ENCODE results near the gene NCBP3.
"Not testable (repeated sequence)": the region's sequence is repeated elsewhere in the genome, so short reads cannot be mapped to it uniquely, and the experiment has no call there.

NCBP3 gene

DNA sequence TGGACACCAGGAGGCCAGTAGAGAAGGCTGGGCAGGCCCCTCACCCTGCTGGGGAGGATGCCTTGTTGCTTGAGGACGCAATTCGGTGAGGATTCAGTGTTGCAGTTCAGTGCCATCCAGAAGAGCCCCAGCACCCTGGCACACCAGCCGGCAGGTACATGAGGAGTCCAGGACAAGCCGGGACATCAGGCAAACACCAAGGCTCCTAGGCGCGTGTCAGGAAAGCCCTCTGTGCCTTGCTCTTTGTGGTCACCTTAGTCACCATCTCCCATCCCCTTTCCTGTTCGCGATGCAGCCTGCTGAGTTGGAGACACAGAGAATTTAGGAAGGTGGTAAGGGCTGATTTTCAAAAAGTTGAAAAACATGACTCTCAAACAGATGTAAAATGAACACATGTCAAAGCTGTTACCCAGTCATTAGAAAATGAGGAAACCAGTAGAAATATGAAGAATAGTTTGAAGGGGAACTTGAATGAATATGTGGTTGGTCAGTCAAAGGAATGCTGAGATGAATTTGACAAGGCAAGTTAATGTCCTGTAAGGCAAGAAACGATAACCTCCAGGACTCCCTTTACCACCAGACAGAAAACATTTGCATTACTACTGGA is 2.3 kb upstream of the NCBP3 start:
- DNase-seq (ENCODE audit: low read depth in 3 of 3) = no peak

DNA sequence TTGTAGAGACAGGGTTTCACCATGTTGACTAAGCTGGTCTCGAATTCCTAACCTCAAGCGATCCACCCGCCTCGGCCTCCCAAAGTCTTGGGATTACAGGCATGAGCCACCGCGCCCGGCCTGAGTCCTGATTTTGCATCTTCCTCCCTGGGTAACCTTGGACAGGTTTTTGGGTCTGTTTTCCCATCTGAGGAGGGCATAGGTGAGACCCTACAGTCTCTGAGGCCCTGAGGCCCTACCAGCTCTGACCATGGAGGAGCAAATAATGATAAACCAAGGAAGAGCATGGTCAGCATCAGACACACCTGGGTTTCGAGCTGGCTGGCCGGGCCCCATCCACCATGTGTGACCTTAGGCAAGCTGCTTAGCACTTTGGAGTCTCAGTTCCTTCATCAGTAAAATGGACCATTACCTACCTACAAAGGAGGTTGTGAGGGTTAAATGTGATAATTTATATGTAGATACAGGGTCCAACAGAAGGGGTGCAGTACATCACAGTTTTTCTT is 1.2 kb upstream of the NCBP3 start:
- DNase-seq (ENCODE audit: low read depth in 3 of 3) = no peak

- DNase-seq (ENCODE audit: low read depth in 3 of 3) = no peak
Measured at GRCh38 chr17:3846437-3847164, 555 bp upstream of the NCBP3 start.

DNA sequence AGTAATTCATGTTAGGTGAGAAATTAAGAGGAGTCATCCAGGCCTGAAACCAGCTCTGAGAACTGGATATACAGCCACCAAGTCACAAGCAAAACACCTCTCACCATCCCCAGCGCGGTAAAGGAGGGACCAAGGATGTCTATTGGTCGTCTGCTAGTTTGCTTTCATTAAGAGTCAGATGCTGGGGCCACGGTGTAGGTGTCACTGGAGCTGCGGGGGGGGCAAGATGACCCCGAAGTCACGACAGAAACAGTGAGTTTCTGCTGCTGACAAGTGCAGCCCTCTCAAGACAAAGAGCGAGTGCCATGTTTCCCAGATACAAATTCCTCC is 790 bp downstream of the NCBP3 start:
- peak; percentile 21 to 41 (median 41) for DNase-seq (ENCODE audit: low read depth in 3 of 3)

- DNase-seq (ENCODE audit: low read depth in 3 of 3) = not testable (repeated sequence)
Measured at GRCh38 chr17:3844556-3844955, 1.5 kb downstream of the NCBP3 start.

DNA sequence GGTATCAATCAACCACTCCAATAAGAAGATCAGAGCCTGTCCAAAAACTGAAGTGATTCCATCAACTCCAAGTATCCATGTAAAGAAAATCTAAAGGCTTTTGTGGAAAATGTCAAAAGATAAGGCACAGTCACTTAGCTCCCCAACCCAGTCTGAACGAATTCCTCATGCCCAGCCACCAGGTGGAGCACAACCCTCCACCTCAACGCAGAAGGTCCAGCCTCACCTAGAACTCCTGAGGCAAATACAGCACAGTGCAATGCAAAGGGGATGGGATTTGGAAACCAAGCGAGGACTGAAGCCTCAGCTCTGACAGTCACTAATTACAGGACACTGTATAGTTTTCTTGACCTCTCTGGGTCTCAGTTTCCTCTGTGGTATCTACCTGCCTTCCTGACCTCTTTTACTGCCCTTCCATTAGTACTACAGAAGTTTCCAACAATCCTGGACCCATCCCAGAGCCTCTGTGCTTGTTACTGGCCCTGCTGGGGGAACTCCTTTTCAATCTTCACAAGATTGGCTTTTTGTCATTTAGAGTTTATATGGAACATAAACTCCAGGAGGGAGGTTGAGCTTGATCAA is 2.0 kb downstream of the NCBP3 start:
- peak in 2 of 3 donors; percentile 16 to 51 for DNase-seq (ENCODE audit: low read depth in 3 of 3)

GRCh38 chr17:3838206-3838605 is 7.8 kb downstream of the NCBP3 start:
- no peak for DNase-seq (ENCODE audit: low read depth in 3 of 3)

- DNase-seq (ENCODE audit: low read depth in 3 of 3) = no peak
Measured at GRCh38 chr17:3836551-3836950, 9.5 kb downstream of the NCBP3 start.

DNA sequence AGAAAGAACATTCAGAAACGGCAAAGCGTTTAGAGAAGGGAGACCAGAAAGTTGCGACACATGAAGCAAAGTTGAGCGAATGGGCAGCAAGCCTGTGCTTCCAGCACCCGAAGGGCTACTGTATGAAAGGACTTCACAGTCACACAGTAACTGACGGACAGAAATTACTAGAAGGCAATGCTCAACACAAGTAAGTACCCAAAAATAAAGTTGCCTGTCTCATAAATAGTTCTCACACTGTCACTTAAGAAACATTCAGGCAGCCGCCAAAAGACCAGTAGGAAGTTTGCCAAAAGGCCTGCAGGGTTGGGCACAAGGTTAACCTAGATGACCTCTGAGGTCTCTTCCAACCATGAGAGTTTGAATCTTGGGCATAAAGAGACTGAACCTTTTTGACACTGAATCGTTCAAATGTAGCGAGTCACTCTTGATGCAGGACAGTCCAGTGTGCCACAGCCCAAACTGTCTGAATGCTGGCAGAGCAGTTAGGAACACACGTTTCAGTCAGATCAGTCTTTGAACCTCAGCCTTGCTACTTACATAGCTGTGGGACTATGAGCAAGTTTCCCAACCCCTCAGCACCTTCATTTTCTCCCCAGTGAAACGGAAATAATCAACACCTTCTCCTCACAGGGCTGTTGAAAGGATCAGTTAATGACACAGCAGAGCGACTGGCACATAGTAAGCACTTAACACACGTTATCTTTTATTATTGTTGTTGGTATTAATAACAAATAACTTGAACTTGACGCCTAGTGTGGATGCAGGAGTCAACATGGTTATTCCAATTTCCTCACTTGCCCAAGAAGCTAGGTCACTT is 10.4 kb downstream of the NCBP3 start:
- DNase-seq (ENCODE audit: low read depth in 3 of 3) = no peak

DNA sequence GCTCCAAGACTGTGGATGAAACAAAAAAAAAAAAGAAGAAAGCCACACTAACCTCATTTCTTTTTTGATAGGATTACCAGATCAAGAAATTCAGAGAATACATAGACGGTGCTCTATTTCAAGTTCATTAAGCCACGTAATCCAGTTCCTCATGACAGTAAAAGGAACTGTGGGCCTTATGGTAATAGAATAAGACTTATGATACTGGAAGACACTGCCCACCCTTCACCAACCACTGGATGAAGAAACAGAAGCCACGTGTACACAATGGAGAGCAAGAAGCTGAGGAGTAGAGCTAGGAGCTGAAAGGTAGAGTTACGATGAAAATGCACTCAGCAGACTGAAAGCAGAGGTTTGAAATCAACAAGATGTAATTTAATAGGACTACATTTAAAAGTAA is 11.2 kb downstream of the NCBP3 start:
- no peak for DNase-seq (ENCODE audit: low read depth in 3 of 3)

- DNase-seq (ENCODE audit: low read depth in 3 of 3) = no peak
Measured at GRCh38 chr17:3828852-3829232, 17.2 kb downstream of the NCBP3 start.

DNA sequence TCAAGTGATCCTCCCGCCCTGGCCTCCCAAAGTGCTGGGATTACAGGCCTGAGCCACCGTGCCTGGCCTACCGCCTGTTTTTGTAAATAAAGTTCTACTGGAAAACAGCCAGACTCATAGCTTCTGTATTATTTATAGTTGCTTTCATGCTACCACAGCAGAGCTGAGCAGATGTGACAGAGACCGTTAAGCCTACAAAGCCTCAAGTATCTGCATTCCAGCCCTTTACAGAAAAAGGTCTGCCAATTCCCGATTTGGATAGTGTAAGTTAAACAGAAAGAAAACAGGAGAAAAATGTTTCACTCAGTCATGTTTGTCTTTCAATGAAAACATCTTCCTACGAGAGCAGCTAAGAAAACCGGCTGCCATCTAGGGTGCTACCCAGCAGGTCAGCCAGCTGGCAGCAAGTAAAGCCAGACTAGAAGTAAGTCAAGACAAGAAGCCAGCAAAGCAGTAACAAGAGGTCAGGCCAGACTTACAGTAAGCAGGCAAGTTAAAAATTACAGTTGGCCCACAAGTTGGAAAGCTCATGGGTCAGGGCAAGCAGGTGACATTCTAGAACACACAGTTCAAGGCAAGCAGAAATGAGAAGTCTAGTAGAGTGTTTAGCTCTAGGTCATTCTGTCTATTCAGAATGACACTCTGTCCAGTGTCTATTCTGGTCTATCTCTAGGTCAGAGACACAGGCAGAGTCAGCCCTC is 17.7 kb downstream of the NCBP3 start:
- no peak for DNase-seq (ENCODE audit: low read depth in 3 of 3)

DNA sequence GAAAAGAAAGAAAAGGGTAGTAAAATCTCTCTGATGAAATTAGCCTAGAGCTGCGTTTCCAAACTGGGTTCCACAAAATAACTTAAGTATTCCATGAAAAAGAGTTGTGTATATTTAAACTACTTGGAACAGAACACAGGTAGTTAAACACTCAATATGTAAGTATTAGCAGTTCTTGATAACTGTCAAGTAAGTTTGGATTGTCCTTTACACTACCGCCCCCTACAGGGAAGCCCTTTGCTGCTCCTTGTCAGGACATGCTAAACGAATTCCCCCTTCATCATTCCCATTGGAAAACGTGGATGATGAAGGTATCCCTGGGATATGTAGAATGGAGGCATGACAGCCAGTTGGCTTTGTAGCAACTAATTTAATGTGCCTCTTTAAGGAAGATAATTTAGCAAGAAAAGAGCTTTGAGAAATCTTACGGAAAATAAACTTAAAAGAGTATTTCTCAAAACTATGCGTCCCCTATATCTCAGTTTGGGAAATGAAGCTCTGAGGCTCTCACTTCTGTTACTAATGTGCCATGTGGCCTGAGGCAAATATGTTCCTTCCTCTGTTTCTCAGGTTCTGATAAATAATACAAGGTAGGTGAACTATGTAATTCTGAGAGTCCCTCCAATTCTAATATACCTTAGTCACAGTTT is 18.8 kb downstream of the NCBP3 start:
- peak; percentile 35 to 69 (median 52) for DNase-seq (ENCODE audit: low read depth in 3 of 3)

- no peak for DNase-seq (ENCODE audit: low read depth in 3 of 3)
Measured at GRCh38 chr17:3826191-3826590, 19.9 kb downstream of the NCBP3 start.

DNA sequence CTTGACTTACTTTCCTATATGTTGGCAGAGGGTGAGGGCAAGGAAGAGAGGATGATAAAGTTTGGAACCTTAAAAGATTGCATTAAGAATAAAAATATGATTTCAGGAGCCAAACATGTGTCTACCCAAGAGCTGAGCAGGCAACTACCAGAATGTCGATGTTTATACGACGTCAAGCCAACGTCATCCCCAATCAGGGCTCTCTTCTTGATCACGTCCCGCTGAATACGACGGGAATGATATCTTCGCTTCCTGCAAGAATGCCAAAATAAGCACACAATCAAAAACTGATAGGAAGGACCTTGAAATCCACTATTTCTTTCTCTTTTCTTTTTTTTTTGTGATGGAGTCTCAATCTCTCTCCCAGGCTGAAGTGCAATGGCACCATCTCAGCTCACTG is 24.9 kb downstream of the NCBP3 start:
- no peak for DNase-seq (ENCODE audit: low read depth in 3 of 3)

DNA sequence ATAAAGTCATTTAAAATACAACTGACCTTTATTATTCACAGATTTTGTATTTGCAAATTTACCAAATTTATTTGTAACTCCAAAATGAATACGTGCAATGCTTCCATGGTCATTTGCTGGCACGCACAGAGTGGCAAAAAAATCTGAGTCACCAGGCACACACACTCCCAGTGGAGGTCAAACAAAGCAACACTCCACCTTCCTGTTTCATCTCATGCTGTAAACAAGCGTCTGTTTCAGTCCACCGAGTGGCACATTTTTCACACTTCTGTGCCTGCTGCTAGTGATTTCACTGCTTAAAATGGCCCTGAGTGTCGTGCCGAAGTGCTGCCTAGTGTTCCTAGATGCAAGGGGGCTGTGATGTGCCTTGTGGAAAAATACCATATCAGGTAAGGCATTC is 27.3 kb downstream of the NCBP3 start:
- DNase-seq (ENCODE audit: low read depth in 3 of 3) = no peak

DNA sequence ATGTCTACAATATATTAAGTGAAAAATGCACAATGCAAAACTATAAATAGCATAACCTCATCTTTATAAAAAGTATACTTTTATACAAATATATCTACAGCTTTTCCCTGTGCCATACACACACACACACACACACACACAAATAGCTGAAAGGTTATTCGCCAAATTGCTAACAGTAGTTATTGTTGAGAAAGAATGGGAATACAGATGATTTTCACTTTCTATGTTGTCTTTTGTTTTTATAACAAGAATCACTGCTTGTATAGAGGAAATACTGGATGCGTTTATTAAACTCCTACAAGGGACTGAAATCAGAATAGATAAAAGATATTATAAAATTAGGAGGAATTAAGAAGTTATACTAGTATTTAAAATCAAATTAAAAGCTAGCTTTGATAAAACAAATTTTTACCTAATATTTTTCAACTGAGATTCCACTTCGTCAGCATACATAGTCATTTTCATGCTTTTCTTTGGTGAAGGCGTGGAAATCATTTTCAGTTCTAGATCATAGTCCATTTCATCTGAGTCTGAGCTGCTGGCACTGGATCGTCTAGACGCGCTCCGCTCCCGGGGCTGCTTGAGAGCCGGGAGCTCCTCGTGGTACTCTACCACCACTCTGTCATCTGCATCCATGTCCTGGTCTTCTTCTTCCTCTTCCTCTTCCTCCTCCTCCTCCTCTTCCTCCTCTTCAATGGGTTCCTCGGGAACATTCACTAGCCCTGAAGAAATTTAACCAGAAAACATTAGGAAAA is 28.0 kb downstream of the NCBP3 start:
- no peak for DNase-seq (ENCODE audit: low read depth in 3 of 3)

DNA sequence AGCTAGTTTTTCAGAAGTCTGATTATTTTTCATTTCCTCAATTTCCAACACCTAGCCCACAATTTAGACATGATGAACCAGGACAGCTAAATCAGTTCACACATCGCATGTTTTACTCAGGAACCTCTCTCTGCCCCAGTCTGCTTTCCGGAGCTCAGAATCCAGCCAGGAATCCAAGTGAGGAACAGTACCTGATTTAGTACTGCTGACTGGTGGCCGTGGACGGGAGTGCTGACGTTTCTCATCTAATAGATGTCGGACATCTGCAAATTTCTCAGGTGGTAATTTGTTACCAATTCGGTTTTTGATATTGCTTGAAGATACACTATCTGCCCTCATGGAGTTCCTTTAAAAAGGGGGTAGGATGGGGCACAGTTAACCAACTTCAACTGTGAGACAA is 30.1 kb downstream of the NCBP3 start:
- no peak for DNase-seq (ENCODE audit: low read depth in 3 of 3)

GRCh38 chr17:3815122-3815521 is 30.9 kb downstream of the NCBP3 start:
- DNase-seq (ENCODE audit: low read depth in 3 of 3) = no peak

- DNase-seq (ENCODE audit: low read depth in 3 of 3) = no peak
Measured at GRCh38 chr17:3814361-3814760, 31.7 kb downstream of the NCBP3 start.

- DNase-seq (ENCODE audit: low read depth in 3 of 3) = no peak
Measured at GRCh38 chr17:3813171-3813570, 32.9 kb downstream of the NCBP3 start.

Data from stimulated activated CD4-positive, alpha-beta T cell treated with anti-CD3 and anti-CD28 coated beads, TNF-alpha, amount 100 ng/mL, for 48 hours (primary cell).